ENCODE results near the gene GPSM1. TPM values are rescaled to one million over a fixed set of nuclear protein-coding genes. Genes with fewer than 3 reads are reported as not detected.

Gene GPSM1
- total and polyA plus RNA-seq, 11 donors, result 24.1 to 80.2 (median 31.7) TPM

DNA sequence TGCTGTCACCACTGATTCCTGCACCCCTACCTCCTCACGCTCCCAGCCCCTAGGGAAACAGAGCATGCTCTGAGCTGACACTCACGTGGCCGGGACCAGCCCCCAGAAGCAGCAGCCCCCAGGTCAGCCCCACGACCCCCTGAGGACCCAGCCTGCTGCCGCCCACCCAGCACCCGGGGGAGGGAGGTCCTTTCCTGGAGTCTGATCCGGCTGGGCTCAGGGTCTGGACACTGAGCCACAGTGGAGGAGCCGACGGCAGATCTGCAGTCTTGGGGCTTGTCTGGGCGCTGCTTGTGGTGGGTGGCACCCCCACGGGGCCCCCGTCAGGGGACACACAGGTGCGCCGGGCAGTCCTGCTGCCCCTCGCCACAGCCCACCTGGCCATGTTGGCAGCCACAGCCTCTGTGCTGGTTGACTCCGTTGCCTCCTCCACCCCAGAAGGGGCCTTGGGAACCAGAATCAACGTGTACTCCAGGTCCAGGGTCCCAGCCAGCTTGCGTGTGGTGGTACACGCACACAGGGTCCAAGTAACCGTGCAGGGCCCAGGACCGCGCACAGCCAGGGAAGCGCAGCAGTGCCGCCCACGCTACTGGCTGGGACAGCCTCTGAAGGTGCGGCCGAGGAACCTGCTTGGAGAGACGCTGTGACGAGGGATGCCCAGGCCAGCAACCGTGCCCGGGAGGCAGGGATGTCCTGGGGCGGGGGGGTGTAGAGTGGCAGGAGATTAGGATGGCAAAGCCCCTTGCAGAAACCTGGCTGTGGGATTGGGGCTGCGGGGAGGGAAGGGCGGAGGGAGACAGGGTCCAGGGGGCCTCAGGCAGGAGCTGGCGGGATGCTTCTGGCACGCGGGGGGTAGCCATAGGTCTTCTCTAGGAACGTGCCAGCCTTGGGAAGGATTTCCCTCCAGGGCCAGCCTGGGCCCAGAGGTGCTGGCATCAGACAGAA, 32.7 kb downstream of the GPSM1 start:
- intact Hi-C loops (cut with DNase I), result no loop called here
- Histone ChIP-seq H3K36me3 (peaks cover 0 to 25% (median 11%) of the 10 kb centered on the region in 9 donors), H3K27me3 (no peaks in the 10 kb centered on the region), H3K4me3 (no peak overlapping the region), H3K4me1 (peaks cover 3 to 45% (median 26%) of the 10 kb centered on the region in 12 donors), H3K9me3 (no peaks in the 10 kb centered on the region), H3K27ac (peak overlapping the region in 1 of 12 donors; percentile 77)
- no peak for ATAC-seq
- TF ChIP-seq CTCF (IDR thresholded peaks at IDR 0.05) (no peak), POLR2A (IDR thresholded peaks at IDR 0.05) (no peak)
- 77 to 81% (median 79%) methylated on average over 31 to 38 of the region's 38 CpGs for WGBS, 4 donors
- no peak for DNase-seq

DNA sequence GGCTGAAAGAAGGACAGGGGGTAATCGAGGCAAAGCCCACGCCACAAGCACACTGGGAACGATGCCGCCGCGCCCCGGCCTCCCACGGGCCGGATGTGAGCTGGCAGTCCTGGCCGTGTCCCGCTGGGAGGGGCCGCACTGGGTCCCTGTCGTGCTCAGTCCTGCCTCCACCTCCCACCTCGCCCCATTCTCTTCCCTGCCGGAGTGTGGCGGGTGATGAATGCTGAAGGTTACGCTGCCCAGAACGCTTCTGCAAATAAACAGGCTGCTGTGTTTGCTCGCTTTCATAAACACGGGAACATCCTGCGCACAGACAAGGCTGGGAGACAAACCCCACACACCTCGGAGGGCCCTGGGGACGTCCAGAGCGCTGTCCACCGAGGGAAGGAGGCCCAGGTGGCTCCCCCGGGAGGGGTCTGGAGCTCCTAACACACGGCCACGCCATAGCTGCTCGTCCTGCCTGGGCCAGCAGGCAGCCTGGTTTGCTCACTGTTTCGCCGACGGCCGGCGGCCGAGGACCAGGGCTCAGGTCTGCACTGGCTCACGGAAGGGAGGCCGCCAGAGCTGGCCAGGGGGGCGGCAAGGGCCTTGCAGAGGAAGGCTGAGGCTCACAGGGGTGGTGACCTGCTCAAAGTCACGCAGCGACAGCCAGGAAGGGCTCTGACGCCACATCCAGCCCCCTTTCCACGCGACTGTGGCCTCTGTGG, 33.9 kb downstream of the GPSM1 start:
- Histone ChIP-seq H3K4me3 (no peak overlapping the region), H3K27ac (peak overlapping the region in 11 of 12 donors; percentile 42 to 98 (median 92)), H3K27me3 (no peaks in the 10 kb centered on the region), H3K4me1 (peaks cover 3 to 36% (median 22%) of the 10 kb centered on the region in 12 donors), H3K36me3 (peaks cover 0 to 20% (median 8%) of the 10 kb centered on the region in 9 donors), H3K9me3 (no peaks in the 10 kb centered on the region)
- DNase-seq, result no peak
- TF ChIP-seq POLR2A (IDR thresholded peaks at IDR 0.05) (no peak), CTCF (IDR thresholded peaks at IDR 0.05) (no peak)
- WGBS, 4 donors, result 76 to 88% (median 80%) methylated on average over 38 to 43 of the region's 43 CpGs
- intact Hi-C loops (cut with DNase I), result no loop called here
- no peak for ATAC-seq

- DNase-seq (peak in 2 of 5 donors; percentile 61 to 63), ATAC-seq (peak; percentile 4 to 34 (median 16))
- peak overlapping the region; percentile 19 to 98 (median 92) for H3K27ac ChIP-seq
- 70 to 86% (median 78%) methylated on average over 24 to 26 of the region's 26 CpGs for WGBS, 4 donors
- H3K9me3 ChIP-seq, result no peaks in the 10 kb centered on the region
- H3K27me3 ChIP-seq, result no peaks in the 10 kb centered on the region
- TF ChIP-seq CTCF (IDR thresholded peaks at IDR 0.05) (peak in 1 of 12 donors; percentile 22), POLR2A (IDR thresholded peaks at IDR 0.05) (no peak)
- H3K36me3 ChIP-seq, result peaks cover 0 to 13% (median 2%) of the 10 kb centered on the region in 9 donors
- intact Hi-C loops (cut with DNase I), result loop anchor here in 3 of 10 donors (2.0 kb wide), 2 partner anchors 17 to 19 kb away; no protein-coding TSS in a partner anchor
- H3K4me3 ChIP-seq, result peak overlapping the region in 1 of 12 donors; percentile 96
- peaks cover 3 to 35% (median 22%) of the 10 kb centered on the region in 12 donors for H3K4me1 ChIP-seq
Observed at GRCh38 chr9:136361754-136362449, 34.6 kb downstream of the GPSM1 start.
